ENCODE measurements around the gene FLNC.

Gene FLNC

GRCh38 chr7:128840326-128841170 lies 10.3 kb downstream of the FLNC start:
- in situ Hi-C loops (cut with HindIII; ENCODE audit: low pct_ligation_motif_present, low pct_unique_long_range_greater_than_20kb, low sequenced_read_pairs), result no loop called here
- no peak for DNase-seq

GRCh38 chr7:128841171-128841690 lies 11.0 kb downstream of the FLNC start:
- in situ Hi-C loops (cut with HindIII; ENCODE audit: low pct_ligation_motif_present, low pct_unique_long_range_greater_than_20kb, low sequenced_read_pairs), result no loop called here
- DNase-seq, result no peak

- in situ Hi-C loops (cut with HindIII; ENCODE audit: low pct_ligation_motif_present, low pct_unique_long_range_greater_than_20kb, low sequenced_read_pairs), result no loop called here
- DNase-seq, result peak; percentile 55
Observed at GRCh38 chr7:128841921-128842673, 11.9 kb downstream of the FLNC start.

DNA sequence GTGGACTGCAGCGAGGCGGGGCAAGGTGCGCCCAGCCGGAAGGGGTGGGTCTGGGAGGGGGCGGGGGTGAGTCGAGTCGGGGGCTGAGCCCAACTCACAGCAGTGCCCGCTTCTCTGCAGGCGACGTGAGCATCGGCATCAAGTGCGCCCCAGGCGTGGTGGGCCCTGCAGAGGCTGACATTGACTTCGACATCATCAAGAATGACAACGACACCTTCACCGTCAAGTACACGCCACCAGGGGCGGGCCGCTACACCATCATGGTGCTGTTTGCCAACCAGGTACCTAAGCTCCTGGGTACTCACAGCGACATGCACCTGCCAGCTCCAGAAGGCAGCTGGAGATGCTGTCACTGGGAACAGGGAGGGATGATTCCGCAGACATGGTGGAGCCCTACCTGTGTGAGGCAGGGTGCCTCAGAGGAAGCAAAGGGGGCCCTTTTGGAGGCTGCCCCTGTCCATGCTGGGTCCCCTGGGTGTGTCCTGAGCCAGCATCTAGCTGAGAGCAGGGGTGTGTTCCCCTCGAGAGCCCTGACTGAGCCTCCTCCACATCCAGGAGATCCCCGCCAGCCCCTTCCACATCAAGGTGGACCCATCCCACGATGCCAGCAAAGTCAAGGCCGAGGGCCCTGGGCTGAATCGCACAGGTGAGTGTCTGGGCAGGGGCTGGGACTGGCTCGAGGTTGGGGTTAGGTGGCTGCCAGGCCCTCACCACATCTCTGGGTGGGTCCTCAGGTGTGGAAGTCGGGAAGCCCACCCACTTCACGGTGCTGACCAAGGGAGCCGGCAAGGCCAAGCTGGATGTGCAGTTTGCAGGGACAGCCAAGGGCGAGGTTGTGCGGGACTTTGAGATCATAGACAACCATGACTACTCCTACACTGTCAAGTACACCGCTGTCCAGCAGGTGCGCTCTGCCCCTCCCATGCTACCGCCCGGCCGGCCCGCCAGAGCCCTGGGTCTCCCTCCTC lies 12.8 kb downstream of the FLNC start:
- in situ Hi-C loops (cut with HindIII; ENCODE audit: low pct_ligation_motif_present, low pct_unique_long_range_greater_than_20kb, low sequenced_read_pairs), result no loop called here
- no peak for DNase-seq

GRCh38 chr7:128843938-128844621 lies 13.9 kb downstream of the FLNC start:
- in situ Hi-C loops (cut with HindIII; ENCODE audit: low pct_ligation_motif_present, low pct_unique_long_range_greater_than_20kb, low sequenced_read_pairs), result no loop called here
- DNase-seq, result no peak

DNA sequence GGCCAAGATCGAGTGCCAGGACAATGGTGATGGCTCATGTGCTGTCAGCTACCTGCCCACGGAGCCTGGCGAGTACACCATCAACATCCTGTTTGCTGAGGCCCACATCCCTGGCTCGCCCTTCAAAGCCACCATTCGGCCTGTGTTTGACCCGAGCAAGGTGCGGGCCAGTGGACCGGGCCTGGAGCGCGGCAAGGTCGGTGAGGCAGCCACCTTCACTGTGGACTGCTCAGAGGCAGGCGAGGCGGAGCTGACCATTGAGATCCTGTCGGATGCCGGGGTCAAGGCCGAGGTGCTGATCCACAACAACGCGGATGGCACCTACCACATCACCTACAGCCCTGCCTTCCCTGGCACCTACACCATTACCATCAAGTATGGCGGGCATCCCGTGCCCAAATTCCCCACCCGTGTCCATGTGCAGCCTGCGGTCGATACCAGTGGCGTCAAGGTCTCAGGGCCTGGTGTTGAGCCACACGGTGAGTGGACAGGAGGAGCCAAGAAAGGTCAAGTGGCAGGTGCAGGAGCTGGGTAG lies 14.6 kb downstream of the FLNC start:
- in situ Hi-C loops (cut with HindIII; ENCODE audit: low pct_ligation_motif_present, low pct_unique_long_range_greater_than_20kb, low sequenced_read_pairs), result no loop called here
- no peak for DNase-seq

DNA sequence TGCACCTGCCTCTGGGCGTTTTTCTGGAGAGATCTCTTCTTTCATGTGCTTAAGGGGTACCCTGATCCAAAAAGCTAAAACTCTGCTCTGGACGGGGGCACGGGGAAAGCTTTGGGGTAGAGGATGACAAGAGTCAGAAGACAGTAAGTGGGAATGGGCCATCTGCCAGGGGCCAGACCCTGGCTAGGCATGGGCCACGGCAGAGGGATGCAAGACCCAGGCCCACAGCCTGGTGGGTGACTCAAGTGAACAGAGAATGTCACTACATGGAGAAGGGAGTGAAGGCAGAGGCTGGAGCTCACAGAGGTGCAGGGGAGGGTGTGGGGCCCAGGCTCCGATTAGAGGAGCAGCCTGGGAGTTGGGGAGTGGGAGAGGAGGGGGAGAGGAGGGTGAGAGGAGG lies 15.3 kb downstream of the FLNC start:
- DNase-seq, result no peak
- in situ Hi-C loops (cut with HindIII; ENCODE audit: low pct_ligation_motif_present, low pct_unique_long_range_greater_than_20kb, low sequenced_read_pairs), result no loop called here

DNA sequence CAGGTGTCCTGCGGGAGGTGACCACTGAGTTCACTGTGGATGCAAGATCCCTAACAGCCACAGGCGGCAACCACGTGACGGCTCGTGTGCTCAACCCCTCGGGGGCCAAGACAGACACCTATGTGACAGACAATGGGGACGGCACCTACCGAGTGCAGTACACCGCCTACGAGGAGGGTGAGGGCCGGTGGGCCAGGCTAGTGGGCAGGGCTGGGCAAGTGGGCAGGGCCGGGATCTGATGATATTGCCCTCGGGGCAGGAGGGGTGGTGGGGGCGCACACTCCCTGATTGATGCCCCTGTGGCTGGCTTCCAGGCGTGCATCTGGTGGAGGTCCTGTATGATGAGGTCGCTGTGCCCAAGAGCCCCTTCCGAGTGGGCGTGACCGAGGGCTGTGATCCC lies 15.8 kb downstream of the FLNC start:
- in situ Hi-C loops (cut with HindIII; ENCODE audit: low pct_ligation_motif_present, low pct_unique_long_range_greater_than_20kb, low sequenced_read_pairs), result no loop called here
- no peak for DNase-seq

DNA sequence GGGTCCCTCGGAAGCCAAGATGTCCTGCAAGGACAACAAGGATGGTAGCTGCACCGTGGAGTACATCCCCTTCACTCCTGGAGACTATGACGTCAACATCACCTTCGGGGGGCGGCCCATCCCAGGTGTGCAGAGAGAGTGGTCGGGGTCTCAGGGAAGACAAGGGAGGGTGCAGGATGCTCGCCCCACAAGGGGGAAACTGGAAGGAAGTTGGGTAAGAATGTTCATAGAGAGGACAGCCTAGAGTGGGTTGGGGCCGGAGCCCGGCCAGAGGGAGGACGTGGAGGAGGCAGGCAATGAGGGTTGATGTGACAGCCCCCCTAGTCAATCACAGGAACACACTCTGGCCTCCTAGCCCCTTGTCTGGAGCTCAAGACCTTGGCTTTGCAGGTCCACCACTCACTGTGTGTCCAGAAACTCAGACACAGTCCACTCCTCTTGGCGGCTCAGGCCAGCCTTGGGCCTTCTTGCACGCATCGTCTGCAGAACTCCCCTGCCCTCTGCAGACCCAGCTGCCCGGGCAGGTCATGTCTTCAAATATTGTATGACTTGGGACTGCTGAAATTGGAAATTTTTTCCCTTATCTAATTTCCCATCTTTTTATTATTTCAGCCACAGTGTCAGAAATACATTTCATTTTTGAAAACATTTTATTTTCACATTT lies 16.7 kb downstream of the FLNC start:
- in situ Hi-C loops (cut with HindIII; ENCODE audit: low pct_ligation_motif_present, low pct_unique_long_range_greater_than_20kb, low sequenced_read_pairs), result no loop called here
- DNase-seq, result no peak

DNA sequence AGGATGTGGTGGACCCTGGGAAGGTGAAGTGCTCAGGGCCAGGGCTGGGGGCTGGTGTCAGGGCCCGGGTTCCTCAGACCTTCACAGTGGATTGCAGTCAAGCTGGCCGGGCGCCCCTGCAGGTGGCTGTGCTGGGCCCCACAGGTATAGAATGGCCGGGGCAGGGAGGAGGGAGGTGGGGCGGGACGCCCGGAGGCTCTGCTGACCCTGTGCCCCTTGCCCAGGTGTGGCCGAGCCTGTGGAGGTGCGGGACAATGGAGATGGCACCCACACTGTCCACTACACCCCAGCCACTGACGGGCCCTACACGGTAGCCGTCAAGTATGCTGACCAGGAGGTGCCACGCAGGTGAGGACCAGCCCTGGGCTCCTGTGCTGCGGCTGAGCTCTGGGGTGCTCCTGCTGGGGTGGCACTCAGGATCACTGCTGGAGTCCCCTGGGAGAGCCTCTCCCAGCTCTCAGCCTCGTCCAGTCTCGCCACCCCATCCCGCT lies 17.6 kb downstream of the FLNC start:
- DNase-seq, result no peak
- in situ Hi-C loops (cut with HindIII; ENCODE audit: low pct_ligation_motif_present, low pct_unique_long_range_greater_than_20kb, low sequenced_read_pairs), result no loop called here

DNA sequence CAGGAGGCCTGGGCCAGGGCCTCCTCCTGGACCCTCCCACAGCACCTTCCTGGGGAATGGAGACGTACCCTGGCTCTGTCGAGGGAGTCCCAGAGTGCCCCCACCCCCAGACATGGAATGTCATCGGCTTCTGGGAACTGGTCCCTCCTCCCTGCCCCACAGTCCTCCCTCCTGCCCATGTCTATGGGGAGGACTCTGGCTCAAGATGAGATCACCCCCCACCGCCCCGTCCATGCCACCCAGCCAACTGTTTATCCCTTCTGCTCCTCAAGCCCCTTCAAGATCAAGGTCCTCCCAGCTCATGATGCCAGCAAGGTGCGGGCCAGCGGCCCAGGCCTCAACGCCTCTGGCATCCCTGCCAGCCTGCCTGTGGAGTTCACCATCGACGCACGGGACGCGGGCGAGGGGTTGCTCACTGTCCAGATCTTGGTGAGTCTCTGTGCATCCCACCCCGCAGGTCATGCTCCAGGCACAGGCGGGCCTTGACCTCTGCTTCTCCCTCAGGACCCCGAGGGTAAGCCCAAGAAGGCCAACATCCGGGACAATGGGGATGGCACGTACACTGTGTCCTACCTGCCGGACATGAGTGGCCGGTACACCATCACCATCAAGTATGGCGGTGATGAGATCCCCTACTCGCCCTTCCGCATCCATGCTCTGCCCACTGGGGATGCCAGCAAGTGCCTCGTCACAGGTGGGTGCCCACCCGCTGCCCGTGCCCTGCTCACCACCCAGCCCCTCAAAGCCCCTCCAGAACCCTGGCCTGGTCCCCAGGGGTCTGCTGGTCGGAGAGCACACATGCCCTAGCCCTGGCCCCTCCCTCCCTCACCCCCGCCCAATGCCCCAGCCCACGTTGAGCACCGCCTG lies 18.3 kb downstream of the FLNC start:
- DNase-seq, result no peak
- in situ Hi-C loops (cut with HindIII; ENCODE audit: low pct_ligation_motif_present, low pct_unique_long_range_greater_than_20kb, low sequenced_read_pairs), result no loop called here

DNA sequence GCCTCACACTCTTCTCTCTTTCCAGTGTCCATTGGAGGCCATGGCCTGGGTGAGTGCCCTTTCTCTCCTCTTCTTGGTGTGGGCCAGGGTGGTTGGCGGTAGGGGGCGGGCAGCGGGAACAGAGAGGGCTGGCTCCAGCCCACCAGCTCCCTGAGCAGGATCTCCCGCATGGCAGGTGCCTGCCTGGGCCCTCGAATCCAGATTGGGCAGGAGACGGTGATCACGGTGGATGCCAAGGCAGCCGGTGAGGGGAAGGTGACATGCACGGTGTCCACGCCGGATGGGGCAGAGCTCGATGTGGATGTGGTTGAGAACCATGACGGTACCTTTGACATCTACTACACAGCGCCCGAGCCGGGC lies 18.9 kb downstream of the FLNC start:
- DNase-seq, result no peak
- in situ Hi-C loops (cut with HindIII; ENCODE audit: low pct_ligation_motif_present, low pct_unique_long_range_greater_than_20kb, low sequenced_read_pairs), result no loop called here

DNA sequence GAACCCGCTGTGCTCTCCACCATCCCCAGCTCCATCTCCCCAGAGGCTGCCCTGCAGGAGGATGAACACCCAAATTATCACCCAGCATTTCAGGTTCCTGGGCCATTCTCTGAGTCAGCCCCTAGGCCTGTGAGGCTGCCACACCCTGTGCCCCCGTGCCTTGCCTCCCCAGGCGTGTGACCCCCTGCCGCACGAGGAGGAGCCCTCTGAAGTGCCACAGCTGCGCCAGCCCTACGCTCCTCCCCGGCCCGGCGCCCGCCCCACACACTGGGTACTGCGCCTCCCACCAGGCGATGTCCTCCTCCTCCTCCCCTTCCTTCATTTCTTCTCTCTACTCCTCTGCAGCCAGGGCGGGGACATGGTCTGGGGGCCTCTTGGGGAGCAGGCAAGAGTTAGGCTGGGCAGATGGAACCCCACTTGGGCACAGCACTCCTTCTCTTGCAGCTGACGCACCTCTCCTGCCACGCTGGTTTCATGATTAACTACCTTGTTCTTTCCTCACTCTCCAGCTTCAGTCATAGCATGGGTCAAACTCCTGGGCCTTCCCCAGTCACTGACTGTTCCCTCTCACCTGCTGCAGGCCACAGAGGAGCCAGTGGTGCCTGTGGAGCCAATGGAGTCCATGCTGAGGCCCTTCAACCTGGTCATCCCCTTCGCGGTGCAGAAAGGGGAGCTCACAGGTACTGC lies 19.7 kb downstream of the FLNC start:
- peak; percentile 78 for DNase-seq
- in situ Hi-C loops (cut with HindIII; ENCODE audit: low pct_ligation_motif_present, low pct_unique_long_range_greater_than_20kb, low sequenced_read_pairs), result no loop called here

- in situ Hi-C loops (cut with HindIII; ENCODE audit: low pct_ligation_motif_present, low pct_unique_long_range_greater_than_20kb, low sequenced_read_pairs), result no loop called here
- no peak for DNase-seq
Observed at GRCh38 chr7:128852537-128853254, 22.5 kb downstream of the FLNC start.

- in situ Hi-C loops (cut with HindIII; ENCODE audit: low pct_ligation_motif_present, low pct_unique_long_range_greater_than_20kb, low sequenced_read_pairs), result no loop called here
- DNase-seq, result no peak
Observed at GRCh38 chr7:128853799-128854198, 23.6 kb downstream of the FLNC start.
